ENCODE measurements around the gene FHIT.
A peak's percentile ranks its signal among the peaks of the same experiment; 100 is the strongest.

The FHIT gene

DNA sequence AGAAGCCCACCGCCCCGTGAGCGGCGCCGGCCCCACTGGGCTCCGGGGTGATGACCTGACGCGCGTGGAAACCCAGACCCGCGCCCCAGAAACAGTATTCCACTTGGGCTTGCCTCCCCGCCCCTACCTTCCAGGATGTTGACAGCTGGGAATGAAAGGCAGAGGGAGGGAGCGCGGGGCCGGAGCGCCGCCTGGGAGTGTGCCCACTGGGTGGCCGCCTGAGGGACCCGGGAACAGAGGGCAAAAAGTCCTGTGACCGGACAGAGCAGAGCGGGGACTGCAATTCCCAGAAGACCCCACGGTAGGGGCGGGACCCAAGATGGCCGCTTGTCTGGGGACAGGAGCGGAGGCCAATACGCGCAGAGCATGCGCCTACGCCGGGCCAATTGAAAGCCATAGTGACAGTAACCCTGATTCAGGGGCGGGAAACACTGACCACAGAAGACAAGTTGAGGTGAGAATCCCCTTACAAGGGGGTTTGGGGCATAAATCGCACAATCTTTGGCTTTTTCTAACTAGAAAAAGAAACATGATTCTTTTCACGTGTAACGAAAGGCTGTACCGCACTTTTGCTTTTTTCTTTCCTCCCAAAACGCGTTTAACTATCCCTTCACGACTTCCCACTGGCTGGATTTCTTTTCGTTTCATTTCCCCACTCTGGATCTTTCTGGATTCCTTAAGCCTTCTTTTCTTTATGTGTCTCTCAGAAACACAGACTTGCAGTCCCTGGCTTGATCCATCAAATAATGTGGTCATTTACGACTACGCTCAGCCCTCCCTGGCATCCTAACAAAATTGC lies at the start of gene FHIT:
Gene FHIT (minus strand): TSS at position 279 of the 799 bp plus-strand sequence.
- peak within 1 kb of the TSS; percentile 46 to 87 (median 74) for H3K4me3 ChIP-seq
- peak within 1 kb of the TSS in 20 of 21 experiments; percentile 35 to 94 (median 84) for H3K27ac ChIP-seq

DNA sequence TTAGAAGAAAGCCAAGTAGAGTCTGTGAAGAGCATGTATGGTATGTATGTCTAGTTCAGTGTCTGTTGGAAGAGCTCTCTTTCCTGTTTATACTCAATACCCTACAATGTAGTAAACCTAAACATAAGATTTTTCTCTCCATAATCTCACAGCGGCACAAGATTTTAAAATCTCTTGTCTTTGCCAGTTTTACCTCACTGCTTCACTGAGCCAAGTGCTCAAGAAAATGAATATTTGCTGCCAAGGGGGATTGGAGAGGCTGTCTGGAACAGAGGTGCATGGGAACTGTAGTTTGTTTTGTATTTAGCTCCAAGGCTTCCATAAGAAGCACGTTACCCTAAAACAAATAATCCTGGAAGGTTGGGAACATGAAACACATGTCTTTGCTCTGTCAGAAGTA lies 49.5 kb upstream of the FHIT start:
- Histone ChIP-seq H3K4me3 (no peak overlapping the region), H3K27ac (no peak overlapping the region)

DNA sequence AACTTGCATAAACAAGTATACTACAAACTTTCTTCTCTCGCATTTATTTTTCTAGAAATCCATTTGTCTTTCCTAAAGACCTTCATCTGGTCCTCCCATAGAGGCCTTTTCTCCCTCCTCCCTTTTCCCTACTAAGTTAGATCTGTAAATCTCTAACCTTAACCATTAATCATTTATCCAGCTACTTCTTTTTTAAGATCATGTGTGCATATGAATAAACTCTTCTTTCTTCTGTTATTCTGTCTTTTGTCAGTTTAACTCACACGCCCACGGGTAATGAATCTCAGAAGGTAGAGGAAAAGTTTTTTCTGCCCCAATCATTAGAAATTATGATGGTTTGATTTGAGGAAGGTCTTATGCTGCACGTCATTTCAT lies 48.7 kb upstream of the FHIT start:
- no peak overlapping the region for H3K4me3 ChIP-seq
- no peak overlapping the region for H3K27ac ChIP-seq

GRCh38 chr3:61299343-61300005 lies 48.2 kb upstream of the FHIT start:
- H3K27ac ChIP-seq, result no peak overlapping the region
- no peak overlapping the region for H3K4me3 ChIP-seq

- no peak overlapping the region for H3K27ac ChIP-seq
Measured at GRCh38 chr3:61297821-61298220, 46.6 kb upstream of the FHIT start.

GRCh38 chr3:61288446-61288845 lies 37.2 kb upstream of the FHIT start:
- no peak overlapping the region for H3K27ac ChIP-seq
- H3K4me3 ChIP-seq, result no peak overlapping the region

More at GRCh38 chr3:61297821-61298220, 46.6 kb upstream of the FHIT start:
- no peak overlapping the region for H3K4me3 ChIP-seq

DNA sequence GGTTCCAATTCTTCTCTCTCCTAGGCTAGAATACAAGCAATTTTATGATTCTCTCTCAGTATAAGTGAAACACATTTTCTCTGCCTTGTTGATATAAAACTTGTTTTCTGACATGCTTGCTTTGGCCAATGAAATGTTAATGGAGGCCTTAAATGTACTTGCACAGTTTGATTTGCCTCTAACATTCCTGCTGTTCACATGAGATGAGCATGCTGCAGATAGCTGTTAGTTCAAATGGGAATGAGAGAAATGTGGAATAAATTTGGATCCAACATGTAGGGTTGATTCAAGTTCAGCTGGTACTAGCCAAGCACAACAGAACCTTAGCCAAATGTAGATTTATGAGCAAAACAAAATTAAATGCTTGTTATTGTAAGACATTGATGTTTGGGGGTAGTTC lies 32.6 kb upstream of the FHIT start:
- H3K27ac ChIP-seq, result no peak overlapping the region

GRCh38 chr3:61278713-61279112 lies 27.5 kb upstream of the FHIT start:
- no peak overlapping the region for H3K4me3 ChIP-seq

More for the DNA sequence above, 32.6 kb upstream of the FHIT start:
- no peak overlapping the region for H3K4me3 ChIP-seq

GRCh38 chr3:61277411-61277810 lies 26.2 kb upstream of the FHIT start:
- H3K4me3 ChIP-seq, result no peak overlapping the region

More at GRCh38 chr3:61278713-61279112, 27.5 kb upstream of the FHIT start:
- H3K27ac ChIP-seq, result no peak overlapping the region

DNA sequence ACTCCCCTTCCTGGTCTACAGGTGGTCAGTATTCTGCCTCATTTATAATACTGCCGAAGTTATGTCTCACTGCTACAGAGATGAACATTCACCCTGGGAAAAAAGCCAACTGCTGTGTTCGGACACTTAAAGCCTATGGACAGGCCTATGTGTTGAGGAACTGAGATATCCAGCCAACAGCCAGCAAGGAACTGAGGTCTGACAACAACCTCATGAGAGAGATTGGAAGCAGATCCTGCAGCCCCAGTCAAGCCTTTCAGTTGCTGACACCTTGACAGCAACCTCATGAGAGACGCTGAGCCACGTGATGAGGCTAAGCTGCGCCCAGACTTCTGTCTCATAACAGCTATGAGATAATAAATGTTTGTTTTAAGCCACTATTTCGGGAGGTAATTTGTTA lies 18.2 kb upstream of the FHIT start:
- H3K4me3 ChIP-seq, result no peak overlapping the region
- no peak overlapping the region for H3K27ac ChIP-seq

More at GRCh38 chr3:61277411-61277810, 26.2 kb upstream of the FHIT start:
- H3K27ac ChIP-seq, result no peak overlapping the region

GRCh38 chr3:61268644-61269043 lies 17.4 kb upstream of the FHIT start:
- no peak overlapping the region for H3K4me3 ChIP-seq
- H3K27ac ChIP-seq, result no peak overlapping the region

GRCh38 chr3:61264281-61264680 lies 13.0 kb upstream of the FHIT start:
- Histone ChIP-seq H3K27ac (no peak overlapping the region), H3K4me3 (no peak overlapping the region)

DNA sequence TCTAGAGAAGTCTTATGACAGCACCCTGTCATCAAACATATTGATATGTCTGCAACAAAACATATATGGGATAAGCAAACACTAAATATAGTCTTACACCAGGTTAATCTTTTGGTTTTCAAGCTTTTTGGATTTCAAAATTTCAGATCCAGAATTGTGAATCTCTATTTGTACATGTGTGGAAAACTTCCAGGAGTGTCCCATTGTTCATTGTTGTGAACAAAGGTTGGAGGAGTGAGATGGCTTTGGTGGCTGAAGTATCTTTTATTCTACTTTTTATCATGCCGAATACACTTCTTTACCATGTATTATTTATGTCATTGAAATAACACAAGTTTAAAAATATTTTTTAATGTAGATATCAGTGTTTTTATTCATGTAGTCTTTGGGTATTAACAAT lies 5.9 kb upstream of the FHIT start:
- Histone ChIP-seq H3K27ac (no peak overlapping the region), H3K4me3 (no peak overlapping the region)

- no peak overlapping the region for H3K27ac ChIP-seq
- no peak overlapping the region for H3K4me3 ChIP-seq
Measured at GRCh38 chr3:61253756-61254155, 2.5 kb upstream of the FHIT start.

DNA sequence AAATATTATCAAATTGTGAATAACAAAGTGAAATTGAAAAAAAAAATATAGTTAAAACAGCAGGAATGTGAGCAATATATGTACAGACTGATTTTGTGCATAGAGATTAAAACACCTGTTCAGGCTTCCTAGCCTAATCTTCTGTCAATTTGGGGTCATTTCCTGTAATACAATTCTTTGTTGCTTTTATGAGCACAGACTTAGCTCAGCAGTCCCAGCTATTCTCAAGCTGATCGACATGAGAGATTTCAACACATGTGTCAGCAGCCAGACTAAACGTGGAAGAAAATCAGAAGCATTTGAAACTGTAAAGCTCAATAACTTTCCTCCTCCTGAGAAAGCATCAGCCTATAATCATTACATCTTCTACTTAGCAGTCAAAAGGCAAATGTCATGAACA lies 1.6 kb upstream of the FHIT start:
- Histone ChIP-seq H3K4me3 (no peak overlapping the region), H3K27ac (no peak overlapping the region)

- H3K4me3 ChIP-seq, result peak overlapping the region; percentile 46 to 87 (median 74)
- peak overlapping the region in 20 of 21 experiments; percentile 35 to 94 (median 84) for H3K27ac ChIP-seq
Measured at GRCh38 chr3:61250784-61251173, 473 bp downstream of the FHIT start.

- Histone ChIP-seq H3K27ac (no peak overlapping the region), H3K4me3 (no peak overlapping the region)
Measured at GRCh38 chr3:61248496-61248895, 2.8 kb downstream of the FHIT start.

DNA sequence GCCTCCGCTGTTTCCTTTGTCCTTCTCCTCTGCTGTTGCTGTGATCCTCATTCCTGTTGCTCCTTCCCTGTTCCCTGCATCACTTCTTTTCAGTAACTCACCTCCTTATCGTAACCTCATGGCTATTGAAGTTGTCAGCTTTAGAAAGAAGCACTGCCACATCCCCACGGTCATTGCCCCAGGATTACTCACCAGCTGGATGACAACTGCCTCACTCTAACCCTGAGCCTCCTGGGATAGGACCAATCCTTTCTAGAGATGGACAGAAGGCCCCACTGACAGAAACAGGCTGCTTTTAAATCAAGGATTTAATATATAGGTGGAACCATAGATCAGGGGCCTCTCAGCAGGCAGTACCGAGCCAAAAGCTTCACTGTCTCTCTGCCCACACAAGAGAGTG lies 4.1 kb downstream of the FHIT start:
- Histone ChIP-seq H3K4me3 (no peak overlapping the region), H3K27ac (no peak overlapping the region)

DNA sequence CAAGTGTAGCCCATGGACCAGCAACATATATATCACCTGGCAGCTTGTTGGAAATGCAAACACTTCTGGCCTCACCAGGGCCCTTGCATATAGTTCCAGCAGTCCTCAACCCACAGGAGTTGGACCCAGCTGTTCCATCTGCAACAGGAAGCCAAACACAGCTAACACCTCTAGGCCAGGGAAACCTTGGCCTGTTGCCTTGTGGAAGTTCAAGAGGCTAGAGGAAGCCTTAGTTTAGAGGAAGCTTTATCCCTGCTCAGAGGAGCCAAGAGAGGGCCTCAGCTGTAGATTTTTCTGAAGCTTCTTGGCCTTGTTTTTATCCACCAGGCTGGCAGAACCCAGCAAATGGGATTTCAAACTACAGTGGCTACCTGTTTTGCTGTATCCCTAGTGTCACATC lies 11.4 kb downstream of the FHIT start:
- no peak overlapping the region for H3K27ac ChIP-seq
- H3K4me3 ChIP-seq, result no peak overlapping the region

DNA sequence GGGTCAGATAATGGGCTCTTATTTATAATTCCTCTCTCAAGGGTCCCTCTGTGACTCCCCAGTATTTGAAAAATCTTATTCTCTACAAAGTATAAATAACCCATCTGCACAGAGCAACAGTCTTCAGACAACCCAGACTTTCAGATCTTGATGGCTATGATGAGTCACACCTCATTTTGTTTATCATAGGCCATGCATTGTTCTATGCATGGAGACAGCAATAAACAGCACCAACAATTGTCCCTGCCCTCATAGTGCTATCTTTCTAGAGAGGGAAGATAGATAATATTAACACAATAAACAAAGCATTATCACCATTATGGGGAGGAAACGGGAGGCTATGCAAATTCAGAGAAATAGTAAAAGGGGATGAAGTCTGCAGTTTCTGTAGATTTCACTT lies 13.4 kb downstream of the FHIT start:
- Histone ChIP-seq H3K4me3 (no peak overlapping the region), H3K27ac (no peak overlapping the region)

DNA sequence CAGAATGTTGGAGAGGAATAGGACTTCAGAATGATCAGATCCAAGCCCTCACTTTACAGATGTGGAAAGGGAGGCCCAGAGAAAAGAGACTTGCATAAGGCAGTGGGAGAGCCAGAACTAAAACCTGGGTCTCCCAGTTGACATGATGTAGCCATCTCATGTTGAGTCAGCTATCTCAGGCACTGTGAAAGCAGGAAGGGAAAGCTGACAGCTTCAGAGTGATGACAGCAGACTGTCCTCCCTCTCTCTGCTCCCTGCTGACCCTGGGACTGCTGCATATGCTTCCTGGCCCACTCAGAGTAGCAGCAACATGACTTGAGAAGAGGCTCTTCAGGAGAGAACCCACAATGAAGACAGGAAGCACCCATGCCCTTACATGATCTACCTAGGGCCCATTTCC lies 14.7 kb downstream of the FHIT start:
- no peak overlapping the region for H3K4me3 ChIP-seq
- no peak overlapping the region for H3K27ac ChIP-seq
